ENCODE results near the gene ERBB4.

ERBB4 gene

GRCh38 chr2:212535996-212536816 lies 2.4 kb downstream of the ERBB4 start:
- no peak for DNase-seq (ENCODE audit: low read depth in 2 of 2)
- TF ChIP-seq CTCF (IDR thresholded peaks at IDR 0.05; ENCODE audit: low read depth, low read length) = no peak
- peak overlapping the region in 1 of 2 donors; percentile 33 for H3K4me3 ChIP-seq (replicated peaks in 1 of 2; ENCODE audit: low read depth in 2 of 2, low read length in 2 of 2)

- no peak for DNase-seq (ENCODE audit: low read depth in 2 of 2)
- TF ChIP-seq CTCF (IDR thresholded peaks at IDR 0.05; ENCODE audit: low read depth, low read length) = no peak
- H3K4me3 ChIP-seq (replicated peaks in 1 of 2; ENCODE audit: low read depth in 2 of 2, low read length in 2 of 2) = no peak overlapping the region
Observed at GRCh38 chr2:212534336-212534735, 4.3 kb downstream of the ERBB4 start.

GRCh38 chr2:212532585-212532984 lies 6.0 kb downstream of the ERBB4 start:
- no peak overlapping the region for H3K4me3 ChIP-seq (replicated peaks in 1 of 2; ENCODE audit: low read depth in 2 of 2, low read length in 2 of 2)
- DNase-seq (ENCODE audit: low read depth in 2 of 2) = no peak
- TF ChIP-seq CTCF (IDR thresholded peaks at IDR 0.05; ENCODE audit: low read depth, low read length) = no peak

GRCh38 chr2:212532087-212532486 lies 6.5 kb downstream of the ERBB4 start:
- TF ChIP-seq CTCF (IDR thresholded peaks at IDR 0.05; ENCODE audit: low read depth, low read length) = no peak
- H3K4me3 ChIP-seq (replicated peaks in 1 of 2; ENCODE audit: low read depth in 2 of 2, low read length in 2 of 2) = no peak overlapping the region
- no peak for DNase-seq (ENCODE audit: low read depth in 2 of 2)

- TF ChIP-seq CTCF (IDR thresholded peaks at IDR 0.05; ENCODE audit: low read depth, low read length) = no peak
- H3K4me3 ChIP-seq (replicated peaks in 1 of 2; ENCODE audit: low read depth in 2 of 2, low read length in 2 of 2) = no peak overlapping the region
- DNase-seq (ENCODE audit: low read depth in 2 of 2) = no peak
Observed at GRCh38 chr2:212531499-212531898, 7.1 kb downstream of the ERBB4 start.

- H3K4me3 ChIP-seq (replicated peaks in 1 of 2; ENCODE audit: low read depth in 2 of 2, low read length in 2 of 2) = no peak overlapping the region
- no peak for TF ChIP-seq CTCF (IDR thresholded peaks at IDR 0.05; ENCODE audit: low read depth, low read length)
- DNase-seq (ENCODE audit: low read depth in 2 of 2) = no peak
Observed at GRCh38 chr2:212530991-212531390, 7.6 kb downstream of the ERBB4 start.

- TF ChIP-seq CTCF (IDR thresholded peaks at IDR 0.05; ENCODE audit: low read depth, low read length) = no peak
- no peak for DNase-seq (ENCODE audit: low read depth in 2 of 2)
- no peak overlapping the region for H3K4me3 ChIP-seq (replicated peaks in 1 of 2; ENCODE audit: low read depth in 2 of 2, low read length in 2 of 2)
Observed at GRCh38 chr2:212530373-212530772, 8.2 kb downstream of the ERBB4 start.

Measured in cardiac fibroblast (primary cell).